ENCODE results near the gene NTN5.

Gene NTN5

GRCh38 chr19:48668332-48668731 is 4.5 kb downstream of the NTN5 start:
- no peak overlapping the region for H3K4me3 ChIP-seq (ENCODE audit: low read length)
- no peak for DNase-seq (ENCODE audit: low read depth)
- no peak for TF ChIP-seq CTCF (conservative IDR thresholded peaks at IDR 0.05; ENCODE audit: low read depth, low read length)

- TF ChIP-seq CTCF (conservative IDR thresholded peaks at IDR 0.05; ENCODE audit: low read depth, low read length) = no peak
- DNase-seq (ENCODE audit: low read depth) = no peak
- H3K4me3 ChIP-seq (ENCODE audit: low read length) = no peak overlapping the region
Measured at GRCh38 chr19:48665786-48666185, 7.0 kb downstream of the NTN5 start.

GRCh38 chr19:48664476-48664875 is 8.3 kb downstream of the NTN5 start:
- no peak for DNase-seq (ENCODE audit: low read depth)
- no peak for TF ChIP-seq CTCF (conservative IDR thresholded peaks at IDR 0.05; ENCODE audit: low read depth, low read length)
- H3K4me3 ChIP-seq (ENCODE audit: low read length) = no peak overlapping the region

- TF ChIP-seq CTCF (conservative IDR thresholded peaks at IDR 0.05; ENCODE audit: low read depth, low read length) = no peak
- DNase-seq (ENCODE audit: low read depth) = no peak
- no peak overlapping the region for H3K4me3 ChIP-seq (ENCODE audit: low read length)
Measured at GRCh38 chr19:48663667-48664066, 9.2 kb downstream of the NTN5 start.

GRCh38 chr19:48661711-48662090 is 11.1 kb downstream of the NTN5 start:
- no peak overlapping the region for H3K4me3 ChIP-seq (ENCODE audit: low read length)
- DNase-seq (ENCODE audit: low read depth) = no peak
- no peak for TF ChIP-seq CTCF (conservative IDR thresholded peaks at IDR 0.05; ENCODE audit: low read depth, low read length)

- DNase-seq (ENCODE audit: low read depth) = peak; percentile 46
- TF ChIP-seq CTCF (conservative IDR thresholded peaks at IDR 0.05; ENCODE audit: low read depth, low read length) = no peak
- H3K4me3 ChIP-seq (ENCODE audit: low read length) = no peak overlapping the region
Measured at GRCh38 chr19:48660852-48661710, 11.7 kb downstream of the NTN5 start.

GRCh38 chr19:48659768-48660167 is 13.0 kb downstream of the NTN5 start:
- DNase-seq (ENCODE audit: low read depth) = no peak
- TF ChIP-seq CTCF (conservative IDR thresholded peaks at IDR 0.05; ENCODE audit: low read depth, low read length) = no peak
- H3K4me3 ChIP-seq (ENCODE audit: low read length) = no peak overlapping the region
